Heart left ventricle (tissue), 13 donors: ENCODE results near the gene KCNMB4.

ENCODE experiments used
- POLR2A ChIP-seq, 2 donors: fragments of 450-650 bp; IDR thresholded peaks; one replicate each; pipeline ENCODE4 v1.6.1; 2017; ENCODE audit warnings: antibody characterized with exemption in 2 of 2, mild to moderate bottlenecking in 2 of 2, moderate library complexity in 2 of 2
- TF ChIP-seq, protein P1 (sequence below), 12 donors: fragments of 200-600 bp; sonication (generic) in 4 of 12; IDR thresholded peaks; one replicate each; pipeline versions ENCODE4 v1.5.0 to v1.8.0; 2018 to 2022; ENCODE audit warnings: antibody characterized with exemption in 12 of 12, mild to moderate bottlenecking in 5 of 12
- donor health status: ischemic (EF 13 %, LVEDD 7.1; RV severe dilation, severe dysfunction).
- donor health status: DM: no; HTN: yes; CAD: no.
- donor health status: DM: no; HTN: no; CAD: no.
- donor health status: ischemic (EF 25% LVEDD 6.9; RV normal size, moderate dysfunction).
- donor health status: ischemic (EF 25% LVEDD 5.7; RV mildly dilated, moderate dysfunction).
- donor health status: ischemic (EF 35%, LVEDD 5.7; RV mildly dilated, moderate dysfunction).
- donor health status: nonischemic (EF 11% LVEDD 7.7; RV severe dilation, severe dysfunction).
- donor health status: DM: yes; HTN: yes; CAD: no.
- donor health status: PGD.
- donor health status: ischemic (EF 29% LVEDD 5.4; RV normal size, mild dysfunction).
- donor health status: nonischemic (EF 23%, LVEDD 6.1; RV moderate dilation, normal function).

DNA sequence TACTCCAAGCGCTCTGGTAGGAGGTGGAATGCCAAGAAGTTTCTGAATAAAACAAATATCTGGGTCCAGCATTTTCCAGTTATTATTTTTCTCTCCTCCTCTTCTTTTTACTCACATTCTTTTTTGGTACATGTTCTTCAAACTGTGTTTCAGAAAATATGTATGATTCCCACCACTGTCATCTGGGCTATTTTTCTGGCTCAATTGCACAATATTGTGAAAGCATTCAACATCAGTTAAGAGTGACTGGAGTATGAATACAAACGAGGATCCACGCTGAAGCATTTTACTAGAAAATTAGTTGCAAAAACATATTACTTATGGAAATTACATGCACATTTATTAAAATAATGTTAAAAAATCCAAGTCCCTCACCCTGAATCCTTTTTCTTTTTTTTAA, 61.5 kb downstream of the KCNMB4 start:
- TF ChIP-seq, protein P1, sequence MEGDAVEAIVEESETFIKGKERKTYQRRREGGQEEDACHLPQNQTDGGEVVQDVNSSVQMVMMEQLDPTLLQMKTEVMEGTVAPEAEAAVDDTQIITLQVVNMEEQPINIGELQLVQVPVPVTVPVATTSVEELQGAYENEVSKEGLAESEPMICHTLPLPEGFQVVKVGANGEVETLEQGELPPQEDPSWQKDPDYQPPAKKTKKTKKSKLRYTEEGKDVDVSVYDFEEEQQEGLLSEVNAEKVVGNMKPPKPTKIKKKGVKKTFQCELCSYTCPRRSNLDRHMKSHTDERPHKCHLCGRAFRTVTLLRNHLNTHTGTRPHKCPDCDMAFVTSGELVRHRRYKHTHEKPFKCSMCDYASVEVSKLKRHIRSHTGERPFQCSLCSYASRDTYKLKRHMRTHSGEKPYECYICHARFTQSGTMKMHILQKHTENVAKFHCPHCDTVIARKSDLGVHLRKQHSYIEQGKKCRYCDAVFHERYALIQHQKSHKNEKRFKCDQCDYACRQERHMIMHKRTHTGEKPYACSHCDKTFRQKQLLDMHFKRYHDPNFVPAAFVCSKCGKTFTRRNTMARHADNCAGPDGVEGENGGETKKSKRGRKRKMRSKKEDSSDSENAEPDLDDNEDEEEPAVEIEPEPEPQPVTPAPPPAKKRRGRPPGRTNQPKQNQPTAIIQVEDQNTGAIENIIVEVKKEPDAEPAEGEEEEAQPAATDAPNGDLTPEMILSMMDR (IDR thresholded peaks at IDR 0.05): no peak
- no peak for TF ChIP-seq POLR2A (IDR thresholded peaks at IDR 0.05)
